Fibroblast of mammary gland (primary cell): ENCODE measurements around the gene PPP1R15B.

ENCODE experiments used
- DNase-seq: peaks from one replicate; pipeline ENCODE4 v3.0.0-alpha.2; 2010; ENCODE audit warnings: low read depth
- H3K4me3 ChIP-seq: 2 replicates; pipeline ENCODE4 v1.5.1; 2011; ENCODE audit warnings: low read depth, mild to moderate bottlenecking, low read length, moderate library complexity; ENCODE audit not compliant: control insufficient read depth
- TF ChIP-seq, protein P1 (sequence below): conservative IDR thresholded peaks from 2 replicates; pipeline ENCODE4 v1.5.1; 2011; ENCODE audit warnings: low read depth, low read length, inconsistent platforms; ENCODE audit not compliant: control insufficient read depth, insufficient read depth

The PPP1R15B gene

DNA sequence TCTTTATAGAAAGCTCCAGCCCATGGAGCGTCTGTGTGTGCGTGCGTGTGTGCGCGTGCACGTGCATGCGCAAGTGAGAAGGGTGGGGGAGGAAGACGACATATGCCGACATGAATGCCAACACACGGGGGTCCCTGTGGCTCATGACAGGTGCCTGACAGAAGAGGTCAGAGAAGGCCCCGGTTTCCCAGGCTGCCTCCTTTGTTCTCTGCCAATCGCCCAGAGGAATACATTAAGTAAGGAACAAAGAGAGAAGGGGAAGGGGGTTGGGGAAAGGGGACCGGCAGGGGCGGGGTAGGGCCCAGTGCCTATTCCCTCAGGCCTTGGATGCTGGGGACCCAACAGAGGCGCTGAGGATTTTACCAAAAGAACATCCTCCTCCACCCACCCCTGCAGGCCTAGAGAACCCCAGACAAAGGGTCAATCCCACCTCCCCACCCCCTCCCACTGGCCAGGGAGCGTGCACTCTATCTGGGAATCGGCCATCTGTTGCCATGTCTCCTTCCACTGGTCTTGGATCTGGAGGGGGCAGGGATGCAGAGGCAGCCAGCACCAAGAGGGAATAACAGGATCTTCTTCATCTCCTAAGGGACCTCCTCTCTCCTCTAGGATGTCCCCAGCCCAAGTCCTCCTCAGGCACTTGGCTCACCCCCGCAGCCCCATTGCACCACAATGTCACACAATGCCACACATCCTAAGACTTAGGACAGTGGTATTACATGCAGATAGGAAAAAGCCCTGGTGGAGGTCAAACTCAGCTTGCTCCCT, 43.6 kb upstream of the PPP1R15B start:
- no peak for DNase-seq
- H3K4me3 ChIP-seq, result no peak overlapping the region
- TF ChIP-seq, protein P1, sequence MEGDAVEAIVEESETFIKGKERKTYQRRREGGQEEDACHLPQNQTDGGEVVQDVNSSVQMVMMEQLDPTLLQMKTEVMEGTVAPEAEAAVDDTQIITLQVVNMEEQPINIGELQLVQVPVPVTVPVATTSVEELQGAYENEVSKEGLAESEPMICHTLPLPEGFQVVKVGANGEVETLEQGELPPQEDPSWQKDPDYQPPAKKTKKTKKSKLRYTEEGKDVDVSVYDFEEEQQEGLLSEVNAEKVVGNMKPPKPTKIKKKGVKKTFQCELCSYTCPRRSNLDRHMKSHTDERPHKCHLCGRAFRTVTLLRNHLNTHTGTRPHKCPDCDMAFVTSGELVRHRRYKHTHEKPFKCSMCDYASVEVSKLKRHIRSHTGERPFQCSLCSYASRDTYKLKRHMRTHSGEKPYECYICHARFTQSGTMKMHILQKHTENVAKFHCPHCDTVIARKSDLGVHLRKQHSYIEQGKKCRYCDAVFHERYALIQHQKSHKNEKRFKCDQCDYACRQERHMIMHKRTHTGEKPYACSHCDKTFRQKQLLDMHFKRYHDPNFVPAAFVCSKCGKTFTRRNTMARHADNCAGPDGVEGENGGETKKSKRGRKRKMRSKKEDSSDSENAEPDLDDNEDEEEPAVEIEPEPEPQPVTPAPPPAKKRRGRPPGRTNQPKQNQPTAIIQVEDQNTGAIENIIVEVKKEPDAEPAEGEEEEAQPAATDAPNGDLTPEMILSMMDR, result no peak

DNA sequence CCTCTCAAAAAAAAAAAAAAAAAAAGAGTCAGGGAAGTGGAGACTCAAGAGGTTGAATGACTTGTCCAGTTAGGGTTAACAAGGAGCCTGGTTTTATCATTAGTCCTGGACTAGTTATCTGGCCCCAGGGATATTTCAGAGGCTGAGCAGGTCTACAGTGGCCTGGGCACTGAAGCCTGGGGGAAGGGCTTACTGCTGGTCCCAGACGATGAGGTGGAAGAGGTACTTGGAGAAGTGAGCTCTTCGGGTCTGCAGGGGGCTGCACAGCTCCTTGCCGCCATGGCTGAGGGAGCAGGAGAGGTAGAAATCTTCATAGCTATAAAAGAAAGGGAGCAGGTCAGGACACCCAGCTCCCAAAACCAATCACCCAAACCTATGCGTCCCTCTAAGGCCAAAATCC, 42.9 kb upstream of the PPP1R15B start:
- TF ChIP-seq, protein P1, result no peak
- H3K4me3 ChIP-seq, result no peak overlapping the region
- DNase-seq, result no peak

DNA sequence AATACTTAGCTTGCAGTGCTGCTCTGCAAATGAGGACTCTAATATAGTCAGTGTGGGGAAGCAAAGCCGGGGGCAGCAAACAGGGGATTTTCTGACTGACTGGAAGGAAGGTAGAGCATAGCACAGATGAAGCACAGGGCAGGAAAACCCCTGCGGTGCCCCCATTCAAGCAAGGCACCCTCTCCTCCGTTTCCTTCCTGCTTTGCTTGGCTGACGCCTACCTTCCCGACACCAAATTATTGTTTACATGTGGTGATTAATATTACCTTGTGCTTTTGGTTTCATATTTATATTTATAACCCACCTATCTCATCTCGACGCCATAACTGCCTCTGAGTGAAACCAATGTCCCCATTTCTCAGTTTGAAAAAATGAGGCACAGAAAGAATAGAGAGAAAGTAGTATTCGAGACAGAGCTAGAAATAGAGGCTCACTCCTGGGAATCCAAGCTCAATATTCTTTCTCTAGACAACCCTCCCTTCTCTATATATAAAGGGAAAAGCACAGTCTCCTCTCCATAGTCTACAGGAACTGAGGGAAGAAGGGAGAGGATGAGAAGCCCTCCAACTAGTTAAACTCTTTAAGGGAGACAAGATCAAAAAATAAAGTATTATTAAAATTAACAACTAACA, 41.6 kb upstream of the PPP1R15B start:
- TF ChIP-seq, protein P1, result no peak
- no peak for DNase-seq
- no peak overlapping the region for H3K4me3 ChIP-seq

DNA sequence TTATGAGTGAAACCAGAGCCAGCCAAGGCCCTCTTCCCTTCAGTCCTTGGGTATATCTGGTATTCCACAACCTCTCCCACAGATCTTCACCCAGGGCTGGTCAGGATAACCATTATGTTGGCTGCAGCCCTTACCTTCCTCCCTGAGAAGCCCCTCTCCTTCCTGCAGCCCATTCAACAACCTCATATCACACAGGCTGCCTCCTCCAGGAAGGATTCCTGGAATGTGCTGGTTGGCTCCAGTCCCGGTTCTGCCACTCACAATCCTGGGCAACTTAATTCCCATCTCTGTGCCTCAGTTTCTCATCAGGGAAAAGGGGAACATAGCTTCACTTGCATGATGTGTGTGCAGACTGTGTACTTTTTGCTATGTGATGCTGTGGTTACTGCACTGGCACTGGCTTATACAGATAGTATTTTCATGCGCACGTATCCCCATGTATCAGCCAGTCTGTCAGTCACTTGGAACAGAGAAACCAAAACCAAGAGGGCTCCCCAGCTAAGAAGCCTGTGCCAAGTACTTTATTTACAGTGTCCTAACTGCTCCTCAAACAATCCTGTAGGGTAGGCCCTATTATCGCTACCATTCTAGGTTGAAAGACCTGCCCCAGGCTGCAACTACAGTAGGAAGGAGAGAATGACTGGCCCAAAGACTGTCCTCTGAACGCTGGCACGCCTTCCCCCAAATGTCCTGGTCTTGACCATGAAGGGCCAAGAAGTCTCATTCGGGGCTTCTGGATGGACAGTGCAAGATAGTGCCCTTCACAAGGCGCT, 39.9 kb upstream of the PPP1R15B start:
- TF ChIP-seq, protein P1, result no peak
- H3K4me3 ChIP-seq, result no peak overlapping the region
- no peak for DNase-seq

DNA sequence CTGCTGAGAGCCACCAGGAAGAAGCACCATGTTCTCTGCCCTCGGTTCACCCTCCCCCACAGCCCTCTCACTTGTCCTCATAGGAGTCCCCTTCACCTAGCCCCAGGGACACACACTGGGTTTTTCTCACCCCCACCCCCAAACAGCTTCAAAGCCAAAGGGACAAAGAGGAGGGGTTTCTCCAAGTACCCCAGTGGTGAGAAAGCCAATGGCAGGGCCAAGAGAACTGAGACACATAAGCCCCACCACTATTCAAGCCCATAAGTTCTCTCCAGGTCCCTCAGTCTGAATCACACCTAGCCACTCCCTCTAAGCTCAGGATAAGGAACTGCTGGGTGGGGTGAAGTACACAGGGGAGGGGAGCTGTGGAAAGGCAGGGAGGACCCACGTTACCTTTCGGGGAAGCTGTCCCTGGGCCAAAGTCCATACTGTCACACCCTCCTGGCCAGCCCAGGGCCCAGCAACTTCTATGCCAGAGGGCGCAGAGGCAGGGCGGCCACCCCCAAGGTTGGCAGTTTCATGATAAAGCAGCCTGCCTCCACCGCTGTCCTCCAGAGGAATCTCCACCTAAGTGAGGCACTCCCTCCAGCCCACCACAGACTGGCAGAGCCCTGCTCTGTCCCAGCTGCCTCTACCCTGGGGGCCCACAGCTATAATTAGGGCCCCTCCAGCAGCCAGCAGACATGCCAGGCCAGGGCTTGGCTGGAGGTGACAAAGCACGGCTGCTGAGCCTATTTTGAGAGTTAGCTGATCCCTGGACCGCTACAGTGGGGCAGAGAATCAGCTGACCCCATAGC, 39.0 kb upstream of the PPP1R15B start:
- TF ChIP-seq, protein P1, result no peak
- no peak for DNase-seq
- H3K4me3 ChIP-seq, result no peak overlapping the region

DNA sequence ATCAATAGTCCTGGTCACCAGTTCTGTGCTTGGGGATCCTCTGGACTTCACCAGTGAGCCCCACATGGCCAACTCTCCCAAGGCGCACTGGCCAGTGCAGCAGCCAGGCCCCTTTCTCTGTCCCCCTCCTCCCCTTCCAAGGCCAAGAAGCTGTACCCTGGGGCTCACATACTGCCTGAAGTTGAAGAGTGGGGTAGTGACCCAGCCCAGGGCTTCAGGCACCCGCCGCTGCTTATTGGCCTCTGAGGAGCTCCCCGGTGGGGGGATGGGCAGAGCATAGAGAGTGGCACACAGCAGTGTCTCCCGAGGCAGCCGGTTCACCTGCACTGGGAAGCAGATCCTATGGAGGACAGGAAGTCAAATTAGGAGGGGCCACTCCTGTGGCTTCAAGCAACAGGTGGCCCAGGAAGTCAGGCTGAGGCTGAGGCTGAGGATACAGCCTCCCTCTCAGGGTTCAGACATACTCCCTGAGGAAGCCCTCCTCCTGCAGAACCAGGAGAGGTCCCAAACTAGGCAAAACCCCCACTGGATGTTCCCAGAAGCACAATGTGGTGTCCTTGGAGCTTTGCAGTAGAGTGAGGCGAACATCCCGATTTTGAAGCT, 38.2 kb upstream of the PPP1R15B start:
- no peak overlapping the region for H3K4me3 ChIP-seq
- TF ChIP-seq, protein P1, result no peak
- DNase-seq, result no peak
